ENCODE measurements around the gene TAL2. TPM values are rescaled to one million over a fixed set of nuclear protein-coding genes. Genes with fewer than 3 reads are reported as not detected.

TAL2 gene
- total and polyA plus RNA-seq, 9 of the 15 experiments (the other 6 are each of a cell fraction or from before 2014, with no cell fraction given) = 0.21 to 3.7 (median 1.1) TPM; not detected in 1

DNA sequence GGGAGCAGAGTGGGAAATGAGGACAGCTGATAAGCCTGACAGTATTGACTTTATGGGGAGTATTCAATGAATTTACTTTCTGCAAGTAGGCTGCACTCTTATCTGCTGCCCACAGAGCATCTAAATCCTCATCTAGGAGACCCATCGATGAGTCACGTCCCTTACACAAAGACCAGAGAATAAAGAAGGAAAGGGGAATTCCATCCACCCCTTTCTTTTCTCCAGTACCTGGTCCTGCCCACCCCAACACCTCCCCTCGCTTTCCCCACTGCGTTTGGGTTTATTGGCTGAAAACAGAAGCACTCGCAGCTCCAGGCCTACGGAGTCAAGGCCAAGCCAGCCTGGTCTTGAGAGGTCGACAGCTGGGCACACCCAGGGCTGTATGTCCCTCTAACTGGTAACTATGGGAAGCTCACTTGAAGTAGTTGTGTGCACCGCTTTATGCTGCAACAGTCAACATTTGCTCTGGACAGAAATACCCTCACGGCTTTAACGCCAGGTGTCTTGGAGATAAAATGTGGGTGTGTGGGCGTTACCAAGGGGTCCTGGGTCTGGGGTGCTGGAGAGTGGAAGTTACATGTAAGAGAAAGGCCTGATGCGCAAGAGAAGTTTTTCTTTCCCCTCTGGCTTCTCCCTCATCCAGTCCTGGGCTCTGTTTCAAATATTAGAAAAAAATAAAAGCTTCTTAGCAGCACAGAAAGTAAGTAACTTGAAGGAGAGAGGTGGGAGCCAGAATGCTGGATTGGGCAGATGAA lies 14.5 kb upstream of the TAL2 start (continued):
- peak in 1 of 2 experiments; percentile 92; a peak in 2 of 4 replicates for TF ChIP-seq TBL1XR1 (IDR thresholded peaks at IDR 0.05; ENCODE audit: low read length in 2 of 2)
- TF ChIP-seq ZNF436 (CRISPR knock-in tag; IDR thresholded peaks at IDR 0.05) = no peak
- no peak for TF ChIP-seq ZNF347 (CRISPR knock-in tag; IDR thresholded peaks at IDR 0.05; ENCODE audit: low read depth)
- peak; percentile 36; the same call in 1 of the 2 replicates for TF ChIP-seq GTF2E2 (tag; IDR thresholded peaks at IDR 0.05)
- TF ChIP-seq GATA2 (CRISPR knock-in tag; IDR thresholded peaks at IDR 0.05) = peak; percentile 81

DNA sequence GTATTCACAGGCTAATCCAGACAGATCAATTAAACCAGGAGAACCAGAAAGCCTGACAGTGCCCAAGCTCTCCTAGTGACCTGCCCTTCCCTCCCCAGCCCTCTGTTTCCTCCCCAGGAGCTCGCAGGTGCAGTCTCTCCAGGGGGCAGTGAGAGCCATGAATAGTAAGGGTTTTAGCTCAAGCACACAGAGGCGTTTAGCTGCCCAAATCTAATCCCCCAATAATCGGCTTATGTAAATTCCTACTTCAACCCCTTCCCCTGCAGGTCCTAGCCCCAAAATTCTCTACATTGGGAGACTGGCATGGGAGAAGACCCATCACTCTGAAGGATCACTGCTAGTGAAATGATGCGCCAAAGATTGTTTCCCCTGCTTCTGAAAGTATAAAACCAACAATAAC lies 10.5 kb upstream of the TAL2 start:
- intact Hi-C loops (cut with micrococcal nuclease) (no loop called here), in situ Hi-C loops (cut with MboI) (no loop called here)
- Histone ChIP-seq H3K27ac (ENCODE audit: extremely low read depth, low read depth, low read length) (no peak overlapping the region), H4K20me1 (replicated peaks; ENCODE audit: control insufficient read depth, insufficient read depth, low read length) (no peaks in the 10 kb centered on the region), H3K36me3 (ENCODE audit: control insufficient read depth, insufficient read depth, low read length) (no peaks in the 10 kb centered on the region), H3K9me3 (replicated peaks; ENCODE audit: control insufficient read depth, insufficient read depth, low read depth, low read length) (no peaks in the 10 kb centered on the region), H3K79me2 (ENCODE audit: control insufficient read depth, insufficient read depth, low read length) (no peaks in the 10 kb centered on the region), H3K27me3 (ENCODE audit: control insufficient read depth in 2 of 2, insufficient read depth in 2 of 2, low read length in 2 of 2) (no peaks in the 10 kb centered on the region), H3K9me1 (ENCODE audit: control insufficient read depth, insufficient read depth, low read length) (no peaks in the 10 kb centered on the region), H3K4me1 (replicated peaks in 1 of 2; ENCODE audit: control insufficient read depth in 2 of 2, insufficient read depth in 2 of 2, low read length in 2 of 2) (peaks cover 23 to 29% of the 10 kb centered on the region in 2 experiments), H3K4me2 (ENCODE audit: insufficient read depth, low read length) (no peak overlapping the region), H3K4me3 (no peak overlapping the region), H2AFZ (ENCODE audit: low read depth, low read length) (no peak overlapping the region), H3K9ac (ENCODE audit: insufficient read depth in 1 of 2, low read depth in 2 of 2, low read length in 2 of 2) (no peak overlapping the region)
- WGBS (ENCODE audit: insufficient coverage, low coverage, missing lambda C conversion rate) = 28% methylated on average over 4 of the region's 4 CpGs
- POLR2A ChIA-PET = interaction anchor here (0.6 to 1.3 kb wide), 3 partner anchors 10 to 63 kb away, joined by 4 to 5 read pairs (median 4); partner anchors contain the start of gene TAL2
- no peak for ATAC-seq
- CTCF ChIA-PET (ENCODE audit: low intra/inter-chr PET ratio) = no interaction called here
- no peak for FAIRE-seq
- BruUV-seq (replicated peaks) = no TSS peak
- DNase-seq (ENCODE audit: extremely low read depth in 1 of 4, low spot score in 3 of 4) = no peak
- TF ChIP-seq HDAC2 (IDR thresholded peaks at IDR 0.05) (no peak), ZNF408 (CRISPR knock-in tag; IDR thresholded peaks at IDR 0.05; ENCODE audit: low read depth) (no peak), NCOA2 (IDR thresholded peaks at IDR 0.05; ENCODE audit: partially characterized antibody in 2 of 2) (no peak), LEF1 (IDR thresholded peaks at IDR 0.05) (no peak), XRCC4 (IDR thresholded peaks at IDR 0.05; ENCODE audit: extremely low read depth, insufficient read depth, insufficient read length) (no peak), FOXJ2 (tag; IDR thresholded peaks at IDR 0.05) (no peak), NONO (IDR thresholded peaks at IDR 0.05; ENCODE audit: low read depth in 2 of 2, low read length in 1 of 2) (no peak), ZNF121 (CRISPR knock-in tag; conservative IDR thresholded peaks at IDR 0.05) (no peak)
- TF ChIP-seq, protein P1, sequence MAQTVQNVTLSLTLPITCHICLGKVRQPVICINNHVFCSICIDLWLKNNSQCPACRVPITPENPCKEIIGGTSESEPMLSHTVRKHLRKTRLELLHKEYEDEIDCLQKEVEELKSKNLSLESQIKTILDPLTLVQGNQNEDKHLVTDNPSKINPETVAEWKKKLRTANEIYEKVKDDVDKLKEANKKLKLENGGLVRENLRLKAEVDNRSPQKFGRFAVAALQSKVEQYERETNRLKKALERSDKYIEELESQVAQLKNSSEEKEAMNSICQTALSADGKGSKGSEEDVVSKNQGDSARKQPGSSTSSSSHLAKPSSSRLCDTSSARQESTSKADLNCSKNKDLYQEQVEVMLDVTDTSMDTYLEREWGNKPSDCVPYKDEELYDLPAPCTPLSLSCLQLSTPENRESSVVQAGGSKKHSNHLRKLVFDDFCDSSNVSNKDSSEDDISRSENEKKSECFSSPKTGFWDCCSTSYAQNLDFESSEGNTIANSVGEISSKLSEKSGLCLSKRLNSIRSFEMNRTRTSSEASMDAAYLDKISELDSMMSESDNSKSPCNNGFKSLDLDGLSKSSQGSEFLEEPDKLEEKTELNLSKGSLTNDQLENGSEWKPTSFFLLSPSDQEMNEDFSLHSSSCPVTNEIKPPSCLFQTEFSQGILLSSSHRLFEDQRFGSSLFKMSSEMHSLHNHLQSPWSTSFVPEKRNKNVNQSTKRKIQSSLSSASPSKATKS (CRISPR knock-in tag; IDR thresholded peaks at IDR 0.05) = no peak
- TF ChIP-seq, protein P2, sequence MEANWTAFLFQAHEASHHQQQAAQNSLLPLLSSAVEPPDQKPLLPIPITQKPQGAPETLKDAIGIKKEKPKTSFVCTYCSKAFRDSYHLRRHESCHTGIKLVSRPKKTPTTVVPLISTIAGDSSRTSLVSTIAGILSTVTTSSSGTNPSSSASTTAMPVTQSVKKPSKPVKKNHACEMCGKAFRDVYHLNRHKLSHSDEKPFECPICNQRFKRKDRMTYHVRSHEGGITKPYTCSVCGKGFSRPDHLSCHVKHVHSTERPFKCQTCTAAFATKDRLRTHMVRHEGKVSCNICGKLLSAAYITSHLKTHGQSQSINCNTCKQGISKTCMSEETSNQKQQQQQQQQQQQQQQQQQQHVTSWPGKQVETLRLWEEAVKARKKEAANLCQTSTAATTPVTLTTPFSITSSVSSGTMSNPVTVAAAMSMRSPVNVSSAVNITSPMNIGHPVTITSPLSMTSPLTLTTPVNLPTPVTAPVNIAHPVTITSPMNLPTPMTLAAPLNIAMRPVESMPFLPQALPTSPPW (CRISPR knock-in tag; IDR thresholded peaks at IDR 0.05) = no peak
- TF ChIP-seq, protein P3, sequence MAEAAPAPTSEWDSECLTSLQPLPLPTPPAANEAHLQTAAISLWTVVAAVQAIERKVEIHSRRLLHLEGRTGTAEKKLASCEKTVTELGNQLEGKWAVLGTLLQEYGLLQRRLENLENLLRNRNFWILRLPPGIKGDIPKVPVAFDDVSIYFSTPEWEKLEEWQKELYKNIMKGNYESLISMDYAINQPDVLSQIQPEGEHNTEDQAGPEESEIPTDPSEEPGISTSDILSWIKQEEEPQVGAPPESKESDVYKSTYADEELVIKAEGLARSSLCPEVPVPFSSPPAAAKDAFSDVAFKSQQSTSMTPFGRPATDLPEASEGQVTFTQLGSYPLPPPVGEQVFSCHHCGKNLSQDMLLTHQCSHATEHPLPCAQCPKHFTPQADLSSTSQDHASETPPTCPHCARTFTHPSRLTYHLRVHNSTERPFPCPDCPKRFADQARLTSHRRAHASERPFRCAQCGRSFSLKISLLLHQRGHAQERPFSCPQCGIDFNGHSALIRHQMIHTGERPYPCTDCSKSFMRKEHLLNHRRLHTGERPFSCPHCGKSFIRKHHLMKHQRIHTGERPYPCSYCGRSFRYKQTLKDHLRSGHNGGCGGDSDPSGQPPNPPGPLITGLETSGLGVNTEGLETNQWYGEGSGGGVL (CRISPR knock-in tag; IDR thresholded peaks at IDR 0.05) = no peak

Data from K562 (cell line).